HepG2 (cell line): ENCODE results near the gene NXPH4. TPM values are rescaled to one million over a fixed set of nuclear protein-coding genes. Genes with fewer than 3 reads are reported as not detected.

Experiments
- ATAC-seq: fragments of 200-7000 bp; cut with Tn5 transposase; 3 replicates; pipeline ENCODE4 v1.9.1; 2020; ENCODE audit warnings: mild to moderate bottlenecking, moderate library complexity
- BruUV-seq: library from RNA; stranded (reverse); fragments of 400-500 nt; replicated peaks from 2 replicates; lab custom pipeline; 2021; lab: Mats Ljungman, UMichigan
- CTCF ChIA-PET: fragments of 300-600 bp; formaldehyde crosslinking; extraction: SDS; loops from one replicate; lab custom pipeline; 2021; ENCODE audit warnings: low total read pairs, inconsistent platforms, low intra/inter-chr PET ratio; lab: Yijun Ruan, JAX
- POLR2A ChIA-PET: fragments of 350-600 bp; sonication (Branson Sonifier 250); formaldehyde crosslinking; loops from one replicate; lab custom pipeline; 2020; ENCODE audit warnings: antibody characterized with exemption, inconsistent platforms; lab: Yijun Ruan, JAX
- DNase-seq: peaks from one replicate; pipeline ENCODE4 v3.0.0-alpha.2; 2015; ENCODE audit warnings: low spot score
- FAIRE-seq: peaks from 3 replicates; lab custom pipeline; 2011; peaks lifted over from hg19 to GRCh38; lab: Jason Lieb, UNC
- H2AFZ ChIP-seq: one replicate; pipeline ENCODE4 v1.6.1; 2011; ENCODE audit warnings: low read length, inconsistent platforms
- H3K27ac ChIP-seq: fragments of 300-600 bp; 3 replicates; pipeline ENCODE4 v1.8.0; 2011; ENCODE audit warnings: mixed run types, mild to moderate bottlenecking, mixed read lengths, low read length, inconsistent platforms; ENCODE audit not compliant: insufficient read depth; ENCODE audit errors: extremely low read length
- H3K27me3 ChIP-seq, 2 experiments: fragments of 200-600 bp in 1 of 2; 2 replicates in 1 of 2; 3 replicates in 1 of 2; pipeline versions ENCODE4 v1.6.0 to v1.8.0; 2011; ENCODE audit warnings: low read length in 2 of 2, mild to moderate bottlenecking in 2 of 2, moderate library complexity in 2 of 2, inconsistent platforms in 1 of 2; ENCODE audit not compliant: insufficient read depth in 2 of 2, control insufficient read depth in 1 of 2
- H3K36me3 ChIP-seq, 2 experiments: fragments of 200-600 bp in 1 of 2; replicated peaks in 1 of 2; 2 replicates in 1 of 2; 3 replicates in 1 of 2; pipeline versions ENCODE4 v1.5.1 to v1.8.0; 2011; ENCODE audit warnings: low read length in 2 of 2, inconsistent platforms in 1 of 2; ENCODE audit not compliant: insufficient read depth in 2 of 2, control insufficient read depth in 1 of 2
- H3K4me1 ChIP-seq: 2 replicates; pipeline ENCODE4 v1.5.1; 2012; ENCODE audit warnings: low read length, inconsistent platforms; ENCODE audit not compliant: insufficient read depth
- H3K4me2 ChIP-seq: 2 replicates; pipeline ENCODE4 v1.6.0; 2011; ENCODE audit warnings: low read depth, low read length, inconsistent platforms
- H3K4me3 ChIP-seq, 3 experiments: fragments of 200-600 bp in 1 of 3; sonication (generic), shearing (Covaris generic) in 1 of 3; replicated peaks in 1 of 3; 2 replicates each; pipeline ENCODE4 v1.5.1; 2011 to 2016; ENCODE audit warnings: low read length in 3 of 3, inconsistent platforms in 2 of 3, low read depth in 2 of 3, mild to moderate bottlenecking in 2 of 3, control low read depth in 1 of 3, mixed read lengths in 1 of 3; ENCODE audit not compliant: insufficient read depth in 1 of 3
- H3K79me2 ChIP-seq: one replicate; pipeline ENCODE4 v1.6.1; 2011; ENCODE audit warnings: low read length, inconsistent platforms; ENCODE audit not compliant: insufficient read depth
- H3K9ac ChIP-seq: 2 replicates; pipeline ENCODE4 v1.6.0; 2011; ENCODE audit warnings: mild to moderate bottlenecking, low read depth, low read length, inconsistent platforms; ENCODE audit not compliant: insufficient read depth
- H3K9me3 ChIP-seq: 2 replicates; pipeline ENCODE4 v1.5.1; 2012; ENCODE audit warnings: mild to moderate bottlenecking, low read length
- H4K20me1 ChIP-seq: 2 replicates; pipeline ENCODE4 v1.6.0; 2011; ENCODE audit warnings: inconsistent platforms, mild to moderate bottlenecking, low read length, moderate library complexity; ENCODE audit not compliant: insufficient read depth
- AFF4 ChIP-seq: sonication (generic); formaldehyde crosslinking; IDR thresholded peaks from 2 replicates; pipeline ENCODE4 v1.4.0; 2020; ENCODE audit warnings: missing genetic modification reagents
- ATM ChIP-seq: fragments of 450-650 bp; IDR thresholded peaks from 2 replicates; pipeline ENCODE4 v1.7.1; 2017; ENCODE audit warnings: mild to moderate bottlenecking, borderline replicate concordance
- CENPT ChIP-seq: sonication (generic); formaldehyde crosslinking; IDR thresholded peaks from 2 replicates; pipeline ENCODE4 v1.8.0; 2022; ENCODE audit warnings: low read depth, mild to moderate bottlenecking, moderate library complexity, missing genetic modification reagents
- CTCF ChIP-seq: sonication (generic); formaldehyde crosslinking; IDR thresholded peaks from 2 replicates; pipeline ENCODE4 v1.5.0; 2020; ENCODE audit warnings: mild to moderate bottlenecking, missing genetic modification reagents, moderate library complexity
- ETV6 ChIP-seq: sonication (generic); formaldehyde crosslinking; conservative IDR thresholded peaks from 2 replicates; pipeline ENCODE4 v1.4.0; 2020; ENCODE audit warnings: missing genetic modification reagents
- FOXP4 ChIP-seq: sonication (generic); formaldehyde crosslinking; IDR thresholded peaks from 2 replicates; pipeline ENCODE4 v1.4.0; 2020; ENCODE audit warnings: missing genetic modification reagents
- GTF3A ChIP-seq: sonication (generic); formaldehyde crosslinking; conservative IDR thresholded peaks from 2 replicates; pipeline ENCODE4 v1.4.0; 2020; ENCODE audit warnings: mild to moderate bottlenecking, missing genetic modification reagents
- KLF15 ChIP-seq: sonication (generic); formaldehyde crosslinking; IDR thresholded peaks from 2 replicates; pipeline ENCODE4 v1.8.1; 2023; ENCODE audit warnings: borderline replicate concordance, mild to moderate bottlenecking, inconsistent platforms, missing genetic modification reagents, mixed read lengths
- PCBP1 ChIP-seq: fragments of 200-400 bp; formaldehyde crosslinking; IDR thresholded peaks from 2 replicates; pipeline ENCODE4 v1.6.1; 2017; ENCODE audit warnings: mild to moderate bottlenecking, low read depth, low read length, borderline replicate concordance
- TEAD2 ChIP-seq: sonication (generic); formaldehyde crosslinking; IDR thresholded peaks from 2 replicates; pipeline ENCODE4 v1.9.0; 2021; ENCODE audit warnings: missing genetic modification reagents
- ZBTB33 ChIP-seq: sonication (generic); formaldehyde crosslinking; IDR thresholded peaks from 2 replicates; pipeline ENCODE4 v1.4.0; 2020; ENCODE audit warnings: missing genetic modification reagents
- ZNF260 ChIP-seq: sonication (generic); formaldehyde crosslinking; IDR thresholded peaks from 2 replicates; pipeline ENCODE4 v1.4.0; 2020; ENCODE audit warnings: missing genetic modification reagents, low read depth, mild to moderate bottlenecking, borderline replicate concordance
- ZNF670 ChIP-seq: sonication (generic); formaldehyde crosslinking; IDR thresholded peaks from 2 replicates; pipeline ENCODE4 v1.8.0; 2022; ENCODE audit warnings: mild to moderate bottlenecking, missing genetic modification reagents, borderline replicate concordance
- WGBS: methylation state at CpG from one replicate; pipeline ENCODE4 v1.1.6; 2017; ENCODE audit warnings: low lambda C conversion rate; 5-methylcytosine and 5-hydroxymethylcytosine counted together
- in situ Hi-C: cut with HindIII; loops from 2 replicates; pipeline ENCODE4 v1.10.0; 2017; ENCODE audit warnings: low pct_unique_long_range_greater_than_20kb; ENCODE audit not compliant: extremely low pct_ligation_motif_present
- intact Hi-C: fragments of 100-400 bp; cut with micrococcal nuclease; formaldehyde crosslinking; loops from one replicate; pipeline ENCODE4 v1.10.0; 2022; ENCODE audit not compliant: unreplicated experiment
- polyA plus RNA-seq, 8 experiments: library from polyadenylated mRNA; depleted of rRNA in 3 of 8; stranded (reverse) in 7 of 8; unstranded in 1 of 8; fragments of >200 nt; fragmentation: Illumina TruSeq in 4 of 8; extraction: Trizol in 4 of 8; gene quantifications; 2 replicates each; pipeline versions ENCODE4 v1.2.1 to v1.2.3, GENCODE V29; 2011 to 2016; ENCODE audit warnings: low read depth in 4 of 8, missing spikeins in 1 of 8, mixed read lengths in 1 of 8; ENCODE audit not compliant: insufficient read depth in 1 of 8
- total RNA-seq, 5 experiments: library from RNA; depleted of rRNA; stranded (reverse); fragments of >200 nt; fragmentation: Illumina TruSeq; extraction: Trizol; gene quantifications; 2 replicates each; pipeline ENCODE4 v1.2.3, GENCODE V29; 2016; ENCODE audit warnings: low read depth in 1 of 5

The NXPH4 gene
- total and polyA plus RNA-seq, 2 of the 13 experiments (the other 11 are each of a cell fraction or from before 2014, with no cell fraction given), result 0.13 TPM; not detected in 1

GRCh38 chr12:57182918-57183575, 33.5 kb upstream of the NXPH4 start:
- FAIRE-seq (peak; percentile 81), ATAC-seq (peak; percentile 82), DNase-seq (peak; percentile 39)
- ChIA-PET POLR2A (interaction anchor here (1.0 to 4.7 kb wide), 7 partner anchors 37 to 104 kb away, joined by 3 to 36 read pairs (median 6); partner anchors contain the start of genes LRP1, NEMP1 and STAT6), CTCF (interaction anchor here (0.8 to 4.0 kb wide), 6 partner anchors 12 to 114 kb away, joined by 3 to 37 read pairs (median 6); no protein-coding TSS in a partner anchor)
- Histone ChIP-seq H2AFZ (no peak overlapping the region), H3K4me2 (no peak overlapping the region), H3K4me3 (no peak overlapping the region), H3K9ac (no peak overlapping the region), H3K9me3 (no peaks in the 10 kb centered on the region), H3K36me3 (peaks cover 62 to 90% of the 10 kb centered on the region in 2 experiments), H3K27ac (no peak overlapping the region), H4K20me1 (no peaks in the 10 kb centered on the region), H3K27me3 (no peaks in the 10 kb centered on the region), H3K4me1 (no peaks in the 10 kb centered on the region), H3K79me2 (no peaks in the 10 kb centered on the region)
- WGBS, result 70% methylated on average over 11 of the region's 13 CpGs
- intact Hi-C loops (loop anchor here (1.0 kb wide), 1 partner anchor 59 kb away; no protein-coding TSS in a partner anchor), in situ Hi-C loops (no loop called here)
- BruUV-seq, result no TSS peak
- TF ChIP-seq ZNF670 (CRISPR knock-in tag), result no peak
- no peak for TF ChIP-seq ZNF260
- peak; percentile 49; the same call in 1 of the 2 replicates for TF ChIP-seq ZBTB33
- no peak for TF ChIP-seq ATM
- TF ChIP-seq GTF3A, result no peak
- no peak for TF ChIP-seq CENPT (CRISPR knock-in tag)
- no peak for TF ChIP-seq KLF15 (CRISPR knock-in tag)
- 0 out of 2 replicates have a peak, but pooled peaks have one; percentile 36 for TF ChIP-seq PCBP1
- TF ChIP-seq ETV6 (CRISPR knock-in tag), result no peak
- peak; percentile 95 for TF ChIP-seq CTCF
- TF ChIP-seq TEAD2 (CRISPR knock-in tag), result no peak
- TF ChIP-seq AFF4, result no peak
- TF ChIP-seq FOXP4 (CRISPR knock-in tag), result no peak
